HCT116 (cell line): Measurements from ENCODE around the gene THRA.

Experiments
- CTCF ChIP-seq, 3 experiments: fragments of 200-600 bp in 1 of 3; sonication (generic) in 1 of 3; IDR thresholded peaks in 2 of 3; conservative IDR thresholded peaks in 1 of 3; 2 replicates each; pipeline ENCODE4 v1.5.1; 2012 to 2017; ENCODE audit warnings: low read depth in 2 of 3, low read length in 2 of 3, antibody characterized with exemption in 1 of 3, borderline replicate concordance in 1 of 3, control low read depth in 1 of 3, mild to moderate bottlenecking in 1 of 3, mixed read lengths in 1 of 3, mixed run types in 1 of 3, moderate library complexity in 1 of 3; ENCODE audit not compliant: insufficient read depth in 1 of 3
- EZH2 ChIP-seq: fragments of 200-600 bp; sonication (generic); IDR thresholded peaks from 2 replicates; pipeline ENCODE4 v1.6.1; 2017; ENCODE audit warnings: antibody characterized with exemption, mixed run types
- EZH2phosphoT487 ChIP-seq: fragments of 200-600 bp; IDR thresholded peaks from 2 replicates; pipeline ENCODE4 v1.6.1; 2018; ENCODE audit warnings: antibody characterized with exemption, borderline replicate concordance
- POLR2A ChIP-seq: IDR thresholded peaks from 2 replicates; pipeline ENCODE4 v1.7.0; 2011; ENCODE audit warnings: borderline replicate concordance; ENCODE audit not compliant: insufficient read depth, insufficient read length; ENCODE audit errors: extremely low read depth
- POLR2AphosphoS5 ChIP-seq: IDR thresholded peaks from 2 replicates; pipeline ENCODE4 v1.6.1; 2011; ENCODE audit warnings: mild to moderate bottlenecking, low read depth, low read length, moderate library complexity
- RAD21 ChIP-seq: IDR thresholded peaks from 2 replicates; pipeline ENCODE4 v1.6.1; 2012; ENCODE audit warnings: low read depth, mild to moderate bottlenecking
- SP1 ChIP-seq: IDR thresholded peaks from 2 replicates; pipeline ENCODE4 v1.6.1; 2012; ENCODE audit warnings: low read depth
- YY1 ChIP-seq: IDR thresholded peaks from 2 replicates; pipeline ENCODE4 v1.6.1; 2011; ENCODE audit warnings: low read length, low read depth, moderate library complexity, mild to moderate bottlenecking; ENCODE audit not compliant: insufficient replicate concordance; ENCODE audit errors: extremely low read depth
- ZNF274 ChIP-seq: fragments of 200-500 bp; sonication (Bioruptor generic); IDR thresholded peaks from 2 replicates; pipeline ENCODE4 v1.6.1; 2014; ENCODE audit warnings: mild to moderate bottlenecking, low read depth, low read length, inconsistent platforms

DNA sequence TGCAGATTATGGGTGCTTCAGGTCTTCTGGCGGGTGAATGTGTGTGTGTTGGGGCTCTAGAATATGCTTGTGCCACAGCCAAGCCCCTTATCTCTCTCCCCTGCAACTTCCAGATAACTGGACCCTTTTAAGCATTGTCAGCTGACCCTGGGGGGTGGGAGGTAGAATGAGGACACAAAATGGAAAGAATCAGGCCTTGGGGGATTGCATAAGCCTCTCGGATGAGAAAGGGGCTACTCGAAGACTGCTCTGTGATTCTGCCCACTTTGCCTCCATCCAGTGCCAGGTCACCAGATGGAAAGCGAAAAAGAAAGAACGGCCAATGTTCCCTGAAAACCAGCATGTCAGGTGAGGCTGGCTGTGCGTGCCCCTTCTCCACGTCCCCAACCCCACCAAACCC lies 13.8 kb downstream of the THRA start:
- TF ChIP-seq EZH2phosphoT487, result no peak
- TF ChIP-seq POLR2A, result no peak
- TF ChIP-seq EZH2, result no peak
- TF ChIP-seq POLR2AphosphoS5, result no peak
- no peak for TF ChIP-seq CTCF (IDR thresholded peaks at IDR 0.05 in 2 of 3, conservative IDR thresholded peaks at IDR 0.05 in 1 of 3; ENCODE audit: borderline replicate concordance in 1 of 3, insufficient read depth in 1 of 3, low read depth in 2 of 3, low read length in 2 of 3)
- TF ChIP-seq RAD21, result no peak
- TF ChIP-seq SP1, result no peak
- no peak for TF ChIP-seq YY1
- TF ChIP-seq ZNF274, result no peak
